Colonic mucosa (tissue), 4 donors: ENCODE measurements around the gene NANOS3. TPM values are rescaled to one million over a fixed set of nuclear protein-coding genes. Genes with fewer than 3 reads are reported as not detected.
A peak's percentile ranks its signal among the peaks of the same experiment; 100 is the strongest.

Experiments used
- DNase-seq: peaks from one replicate; pipeline ENCODE4 v3.0.0-alpha.2; 2020
- H3K27ac ChIP-seq: fragments of 200-600 bp; one replicate; pipeline ENCODE4 v1.8.0; 2021
- H3K27me3 ChIP-seq: fragments of 200-600 bp; one replicate; pipeline ENCODE4 v1.8.0; 2021
- H3K36me3 ChIP-seq: fragments of 200-600 bp; one replicate; pipeline ENCODE4 v1.8.0; 2021
- H3K4me1 ChIP-seq: fragments of 200-600 bp; one replicate; pipeline ENCODE4 v1.8.0; 2021; ENCODE audit warnings: mild to moderate bottlenecking
- H3K4me3 ChIP-seq: fragments of 200-600 bp; one replicate; pipeline ENCODE4 v1.8.0; 2021
- H3K9ac ChIP-seq, 2 donors: one replicate each; pipeline ENCODE4 v1.7.0; 2013; ENCODE audit warnings: control low read depth in 2 of 2, low read depth in 2 of 2, low read length in 2 of 2
- H3K9me3 ChIP-seq: fragments of 200-600 bp; one replicate; pipeline ENCODE4 v1.8.0; 2021
- intact Hi-C: fragments of 100-400 bp; cut with DNase I; formaldehyde crosslinking; loops from one replicate; pipeline ENCODE4 v1.14.1; 2022
- total RNA-seq, 2 donors: library from RNA; stranded (reverse); fragmentation: NEBNext Ultra II Directional in 1 of 2; extraction: Animal tissue kit (Norgen Biotek cat#: 25700) in 1 of 2; gene quantifications; one replicate each; pipeline ENCODE4 v1.2.1, GENCODE V29; 2021
- TF ChIP-seq, protein P1 (sequence below): fragments of 200-600 bp; IDR thresholded peaks from one replicate; pipeline ENCODE4 v1.8.0; 2022; ENCODE audit warnings: antibody characterized with exemption, mild to moderate bottlenecking
- donor health status: healthy.
- donor health status: DM: no; HTN: no; CAD: no.
- donor health status: DM: no; HTN: no; CAD: no.

The NANOS3 gene
- total RNA-seq, 2 donors from 2014 or later = not detected

DNA sequence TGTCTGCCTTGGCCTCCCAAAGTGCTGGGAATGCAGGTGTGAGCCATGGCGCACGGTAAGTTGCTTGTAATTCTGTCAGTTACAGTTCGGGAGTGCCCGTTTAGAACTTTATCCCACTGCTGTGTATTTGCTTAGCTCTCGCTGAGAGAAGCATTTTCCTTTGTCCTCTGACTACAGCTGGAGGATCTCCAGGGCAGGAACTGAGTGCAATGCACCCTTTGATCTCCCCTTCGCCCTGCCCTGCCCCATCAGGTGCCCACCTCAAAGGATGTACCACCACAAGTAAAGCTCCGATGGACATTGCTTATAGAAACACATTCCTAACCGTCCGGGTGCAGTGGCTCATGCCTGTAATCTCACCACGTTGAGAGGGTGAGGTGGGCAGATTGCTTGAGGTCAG, 22.5 kb downstream of the NANOS3 start:
- intact Hi-C loops = no loop called here
- TF ChIP-seq, protein P1, sequence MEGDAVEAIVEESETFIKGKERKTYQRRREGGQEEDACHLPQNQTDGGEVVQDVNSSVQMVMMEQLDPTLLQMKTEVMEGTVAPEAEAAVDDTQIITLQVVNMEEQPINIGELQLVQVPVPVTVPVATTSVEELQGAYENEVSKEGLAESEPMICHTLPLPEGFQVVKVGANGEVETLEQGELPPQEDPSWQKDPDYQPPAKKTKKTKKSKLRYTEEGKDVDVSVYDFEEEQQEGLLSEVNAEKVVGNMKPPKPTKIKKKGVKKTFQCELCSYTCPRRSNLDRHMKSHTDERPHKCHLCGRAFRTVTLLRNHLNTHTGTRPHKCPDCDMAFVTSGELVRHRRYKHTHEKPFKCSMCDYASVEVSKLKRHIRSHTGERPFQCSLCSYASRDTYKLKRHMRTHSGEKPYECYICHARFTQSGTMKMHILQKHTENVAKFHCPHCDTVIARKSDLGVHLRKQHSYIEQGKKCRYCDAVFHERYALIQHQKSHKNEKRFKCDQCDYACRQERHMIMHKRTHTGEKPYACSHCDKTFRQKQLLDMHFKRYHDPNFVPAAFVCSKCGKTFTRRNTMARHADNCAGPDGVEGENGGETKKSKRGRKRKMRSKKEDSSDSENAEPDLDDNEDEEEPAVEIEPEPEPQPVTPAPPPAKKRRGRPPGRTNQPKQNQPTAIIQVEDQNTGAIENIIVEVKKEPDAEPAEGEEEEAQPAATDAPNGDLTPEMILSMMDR = no peak
- Histone ChIP-seq H3K27ac (peak overlapping the region; percentile 20), H3K36me3 (no peaks in the 10 kb centered on the region), H3K9ac (no peak overlapping the region), H3K27me3 (no peaks in the 10 kb centered on the region), H3K4me1 (no peaks in the 10 kb centered on the region), H3K4me3 (no peak overlapping the region), H3K9me3 (no peaks in the 10 kb centered on the region)
- peak; percentile 59 for DNase-seq

GRCh38 chr19:13899912-13900584, 23.1 kb downstream of the NANOS3 start:
- H3K27ac ChIP-seq = no peak overlapping the region

DNA sequence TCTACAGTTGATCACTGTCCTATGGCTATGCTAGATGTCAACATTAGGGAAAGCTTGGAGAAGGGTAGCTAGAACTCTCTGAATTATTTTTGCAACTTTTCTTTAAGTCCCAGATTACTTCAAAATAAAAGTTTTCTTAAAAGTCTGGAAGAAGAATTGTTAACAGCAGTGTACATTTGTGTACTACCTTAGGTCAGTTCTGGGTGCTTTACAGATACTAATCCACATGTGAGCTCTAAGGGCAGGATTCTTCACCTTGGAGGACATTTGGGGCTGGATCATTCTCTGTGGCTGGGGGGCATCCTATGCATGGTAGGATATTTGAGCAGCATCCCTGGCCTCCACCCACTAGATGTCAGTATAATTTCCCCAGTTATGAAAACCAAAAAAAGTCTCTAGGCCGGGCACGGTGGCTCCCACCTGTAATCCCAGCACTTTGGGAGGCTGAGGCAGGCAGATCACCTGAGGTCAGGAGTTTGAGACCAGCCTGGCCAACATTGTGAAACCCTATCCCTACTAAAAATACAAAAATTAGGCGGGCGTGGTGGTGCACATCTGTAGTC, 26.1 kb downstream of the NANOS3 start:
- Histone ChIP-seq H3K9ac (no peak overlapping the region), H3K36me3 (no peaks in the 10 kb centered on the region), H3K9me3 (no peaks in the 10 kb centered on the region), H3K27ac (no peak overlapping the region), H3K27me3 (no peaks in the 10 kb centered on the region), H3K4me1 (no peaks in the 10 kb centered on the region), H3K4me3 (no peak overlapping the region)
- DNase-seq = no peak
- intact Hi-C loops = no loop called here
- TF ChIP-seq, protein P1 = no peak

More at GRCh38 chr19:13899912-13900584, 23.1 kb downstream of the NANOS3 start:
- Histone ChIP-seq H3K4me1 (no peaks in the 10 kb centered on the region), H3K9me3 (no peaks in the 10 kb centered on the region), H3K27me3 (no peaks in the 10 kb centered on the region), H3K4me3 (no peak overlapping the region), H3K36me3 (no peaks in the 10 kb centered on the region), H3K9ac (peak overlapping the region in 1 of 2 donors; percentile 19)
- TF ChIP-seq, protein P1 = no peak
- intact Hi-C loops = no loop called here
- no peak for DNase-seq

- Histone ChIP-seq H3K9me3 (no peaks in the 10 kb centered on the region), H3K27ac (peak within 1 kb of the TSS; percentile 89), H3K4me1 (no peaks in the 10 kb centered on the region), H3K27me3 (no peaks in the 10 kb centered on the region), H3K4me3 (peak within 1 kb of the TSS; percentile 81), H3K9ac (peak within 1 kb of the TSS; percentile 61 to 93), H3K36me3 (no peaks in the 10 kb centered on the region)
- intact Hi-C loops = no loop called here
- peak; percentile 96 for DNase-seq
- TF ChIP-seq, protein P1 = no peak
These were observed 28.9 kb downstream of the NANOS3 start, which contains the start of the genes BRME1 and CC2D1A for GRCh38 chr19:13905634-13906520. TSS of gene BRME1 (minus strand) at chr19:13906117. CDS start at chr19:13904892, 1,225 bp downstream. TSS of gene CC2D1A (plus strand) at chr19:13906201. CDS start at chr19:13906442, 241 bp downstream.

GRCh38 chr19:13906521-13906904, 29.6 kb downstream of the NANOS3 start:
- intact Hi-C loops = no loop called here
- Histone ChIP-seq H3K36me3 (no peaks in the 10 kb centered on the region), H3K27ac (peak overlapping the region; percentile 89), H3K9ac (peak overlapping the region; percentile 61 to 93), H3K27me3 (no peaks in the 10 kb centered on the region), H3K4me3 (peak overlapping the region; percentile 81), H3K9me3 (no peaks in the 10 kb centered on the region), H3K4me1 (no peaks in the 10 kb centered on the region)
- TF ChIP-seq, protein P1 = no peak
- peak; percentile 87 for DNase-seq
